Endothelial cell of umbilical vein (primary cell): Measurements from ENCODE around the gene FAM219A. TPM values are rescaled to one million over a fixed set of nuclear protein-coding genes. Genes with fewer than 3 reads are reported as not detected.
A peak's percentile ranks its signal among the peaks of the same experiment; 100 is the strongest.

Source experiments
- BruUV-seq: library from RNA; stranded (reverse); fragments of 400-500 nt; replicated peaks from 2 replicates; lab custom pipeline; 2021; lab: Mats Ljungman, UMichigan
- CTCF ChIA-PET: fragments of 300-600, 350-600 bp; sonication (Branson Sonifier 250); formaldehyde crosslinking; loops from one replicate; lab custom pipeline; 2021; ENCODE audit warnings: antibody characterized with exemption, inconsistent platforms; lab: Charles Lee
- POLR2A ChIA-PET: fragments of 300-600, 350-600 bp; sonication (Branson Sonifier 250); formaldehyde crosslinking; loops from one replicate; lab custom pipeline; 2021; ENCODE audit warnings: antibody characterized with exemption, inconsistent platforms; lab: Charles Lee
- DNase-seq: peaks from one replicate; pipeline ENCODE4 v3.0.0-alpha.2; 2011; ENCODE audit warnings: low read depth, low spot score
- FAIRE-seq: peaks from 2 replicates; lab custom pipeline; 2011; peaks lifted over from hg19 to GRCh38; lab: Jason Lieb, UNC
- H2AFZ ChIP-seq: 2 replicates; pipeline ENCODE4 v1.6.0; 2012; ENCODE audit warnings: low read depth, low read length, control low read depth, inconsistent platforms
- H3K27ac ChIP-seq: 2 replicates; pipeline ENCODE4 v1.5.1; 2011; ENCODE audit warnings: low read depth, mild to moderate bottlenecking, control low read depth, low read length, moderate library complexity; ENCODE audit not compliant: insufficient read depth
- H3K27me3 ChIP-seq, 2 experiments: 2 replicates each; pipeline versions ENCODE4 v1.6.0 to v1.6.1; 2011; ENCODE audit warnings: low read length in 2 of 2, mixed read lengths in 1 of 2; ENCODE audit not compliant: control insufficient read depth in 2 of 2, insufficient read depth in 2 of 2
- H3K36me3 ChIP-seq, 2 experiments: 2 replicates in 1 of 2; 3 replicates in 1 of 2; pipeline ENCODE4 v1.5.1; 2011; ENCODE audit warnings: low read length in 2 of 2, mild to moderate bottlenecking in 1 of 2, moderate library complexity in 1 of 2; ENCODE audit not compliant: control insufficient read depth in 2 of 2, insufficient read depth in 2 of 2; ENCODE audit errors: extremely low read depth in 1 of 2
- H3K4me1 ChIP-seq: 3 replicates; pipeline ENCODE4 v1.5.1; 2011; ENCODE audit warnings: mild to moderate bottlenecking, low read length; ENCODE audit not compliant: control insufficient read depth, insufficient read depth; ENCODE audit errors: extremely low read depth
- H3K4me2 ChIP-seq: 2 replicates; pipeline ENCODE4 v1.6.1; 2011; ENCODE audit warnings: low read length, control low read depth, mixed read lengths; ENCODE audit not compliant: insufficient read depth
- H3K4me3 ChIP-seq, 3 experiments: fragments of 200-600 bp in 1 of 3; sonication (generic), shearing (Covaris generic) in 1 of 3; replicated peaks in 1 of 3; 2 replicates each; pipeline ENCODE4 v1.5.1; 2011 to 2016; ENCODE audit warnings: control low read depth in 3 of 3, low read length in 3 of 3, mild to moderate bottlenecking in 2 of 3, inconsistent platforms in 1 of 3, low read depth in 1 of 3, moderate library complexity in 1 of 3; ENCODE audit not compliant: insufficient read depth in 1 of 3
- H3K79me2 ChIP-seq: 2 replicates; pipeline ENCODE4 v1.6.0; 2012; ENCODE audit warnings: low read length, inconsistent platforms; ENCODE audit not compliant: control insufficient read depth, insufficient read depth
- H3K9ac ChIP-seq: replicated peaks from 2 replicates; pipeline ENCODE3; 2011; ENCODE audit warnings: low read length, control low read depth; ENCODE audit not compliant: insufficient read depth; ENCODE audit errors: extremely low read depth
- H3K9me1 ChIP-seq: replicated peaks from 3 replicates; pipeline ENCODE4 v1.6.0; 2011; ENCODE audit warnings: mild to moderate bottlenecking, low read length; ENCODE audit not compliant: control insufficient read depth, insufficient read depth; ENCODE audit errors: extremely low read depth
- H3K9me3 ChIP-seq: replicated peaks from 2 replicates; pipeline ENCODE4 v1.5.1; 2012; ENCODE audit warnings: low read length, inconsistent platforms; ENCODE audit not compliant: control insufficient read depth, insufficient read depth
- H4K20me1 ChIP-seq: replicated peaks from 2 replicates; pipeline ENCODE3; 2011; ENCODE audit warnings: mild to moderate bottlenecking, low read length; ENCODE audit not compliant: control insufficient read depth, insufficient read depth; ENCODE audit errors: extremely low read depth
- CTCF ChIP-seq, 2 donors: IDR thresholded peaks; 1 replicate in 1 of 2; 2 replicates in 1 of 2; pipeline ENCODE4 v1.5.1; 2011; ENCODE audit warnings: low read length in 2 of 2, mild to moderate bottlenecking in 2 of 2, moderate library complexity in 2 of 2, control low read depth in 1 of 2, inconsistent platforms in 1 of 2, low read depth in 1 of 2; ENCODE audit not compliant: insufficient read depth in 1 of 2; ENCODE audit errors: extremely low read depth in 1 of 2
- EZH2 ChIP-seq: IDR thresholded peaks from 2 replicates; pipeline ENCODE4 v1.6.1; 2012; ENCODE audit warnings: borderline replicate concordance, low read depth, mild to moderate bottlenecking, moderate library complexity, low read length, inconsistent platforms; ENCODE audit not compliant: severe bottlenecking
- FOS ChIP-seq: IDR thresholded peaks from 2 replicates; pipeline ENCODE4 v1.6.1; 2011; ENCODE audit warnings: mild to moderate bottlenecking, low read length, moderate library complexity, borderline replicate concordance; ENCODE audit not compliant: insufficient read depth
- GATA2 ChIP-seq: IDR thresholded peaks from 2 replicates; pipeline ENCODE4 v1.7.0; 2011; ENCODE audit warnings: low read depth, mild to moderate bottlenecking, moderate library complexity, mixed read lengths, low read length; ENCODE audit not compliant: insufficient read length, insufficient read depth
- MYC ChIP-seq: IDR thresholded peaks from one replicate; pipeline ENCODE4 v1.6.1; 2011; ENCODE audit warnings: mild to moderate bottlenecking, low read depth, low read length
- POLR2A ChIP-seq: IDR thresholded peaks from 2 replicates; pipeline ENCODE4 v1.6.1; 2012; ENCODE audit warnings: low read depth, mild to moderate bottlenecking, control low read depth, low read length
- dilution Hi-C: fragments of 300-500 bp; cut with MboI; formaldehyde crosslinking; loops from one replicate; pipeline ENCODE4 v1.15.0; 2019; ENCODE audit warnings: low sequenced_read_pairs; ENCODE audit not compliant: extremely low pct_ligation_motif_present
- intact Hi-C: fragments of 100-400 bp; cut with micrococcal nuclease; formaldehyde crosslinking; loops from one replicate; pipeline ENCODE4 v1.10.0; 2022
- polyA plus RNA-seq, 4 experiments: library from polyadenylated mRNA; depleted of rRNA in 3 of 4; stranded (reverse) in 3 of 4; unstranded in 1 of 4; fragments of >200 nt; gene quantifications; 2 replicates each; pipeline versions ENCODE4 v1.2.1 to v1.2.3, GENCODE V29; 2011 to 2012; ENCODE audit warnings: missing spikeins in 1 of 4
- total RNA-seq: library from RNA; stranded (reverse); gene quantifications from 2 replicates; pipeline ENCODE4 v1.2.3, GENCODE V29; 2021
- TF ChIP-seq, protein P1 (sequence below): IDR thresholded peaks from 2 replicates; pipeline ENCODE4 v1.6.1; 2011; ENCODE audit not compliant: insufficient read depth, insufficient read length

FAM219A gene
- total and polyA plus RNA-seq, 2 donors (not counting 3 experiments of a cell fraction or from before 2014, with no cell fraction given): 18.1 to 35.7 TPM

- H4K20me1 ChIP-seq: no peaks in the 10 kb centered on the region
- intact Hi-C loops (no loop called here), dilution Hi-C loops (no loop called here)
- CTCF ChIA-PET: interaction anchor here (1.1 to 4.9 kb wide), 5 partner anchors 12 to 148 kb away, joined by 3 to 37 read pairs (median 8); partner anchors contain the start of genes DNAI1 and FAM219A
- POLR2A ChIA-PET: no interaction called here
- H3K27ac ChIP-seq: no peak overlapping the region
- no peaks in the 10 kb centered on the region for H3K9me3 ChIP-seq
- no peak overlapping the region for H3K4me2 ChIP-seq
- H3K27me3 ChIP-seq: no peaks in the 10 kb centered on the region
- no TSS peak for BruUV-seq
- peaks cover 17% of the 10 kb centered on the region for H3K79me2 ChIP-seq
- no peak overlapping the region for H3K9ac ChIP-seq
- TF ChIP-seq EZH2 (no peak), FOS (no peak), POLR2A (no peak), MYC (no peak), GATA2 (no peak), CTCF (IDR thresholded peaks at IDR 0.05; ENCODE audit: extremely low read depth in 1 of 2, insufficient read depth in 1 of 2, low read depth in 1 of 2, low read length in 2 of 2) (no peak)
- TF ChIP-seq, protein P1, sequence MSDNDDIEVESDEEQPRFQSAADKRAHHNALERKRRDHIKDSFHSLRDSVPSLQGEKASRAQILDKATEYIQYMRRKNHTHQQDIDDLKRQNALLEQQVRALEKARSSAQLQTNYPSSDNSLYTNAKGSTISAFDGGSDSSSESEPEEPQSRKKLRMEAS: no peak
- FAIRE-seq (peak; percentile 31), DNase-seq (no peak)
- no peaks in the 10 kb centered on the region for H3K36me3 ChIP-seq
- no peak overlapping the region for H2AFZ ChIP-seq
- no peak overlapping the region for H3K4me3 ChIP-seq
- H3K4me1 ChIP-seq: peaks cover 28% of the 10 kb centered on the region
- no peaks in the 10 kb centered on the region for H3K9me1 ChIP-seq
Measured at GRCh38 chr9:34443533-34443932, 14.8 kb downstream of the FAM219A start.
